HG03520 (cell line): ENCODE measurements around the gene RASGRF2.
"Not testable (repeated sequence)": the region's sequence is repeated elsewhere in the genome, so short reads cannot be mapped to it uniquely, and the experiment has no call there.

Source experiments
- ATAC-seq: cut with Tn5 transposase; IDR thresholded peaks from one replicate; pipeline ENCODE4 v1.9.1; 2021; ENCODE audit warnings: mild to moderate bottlenecking, moderate library complexity; ENCODE audit not compliant: unreplicated experiment

RASGRF2 gene

GRCh38 chr5:81018608-81019007, 58.4 kb downstream of the RASGRF2 start:
- not testable (repeated sequence) for ATAC-seq

DNA sequence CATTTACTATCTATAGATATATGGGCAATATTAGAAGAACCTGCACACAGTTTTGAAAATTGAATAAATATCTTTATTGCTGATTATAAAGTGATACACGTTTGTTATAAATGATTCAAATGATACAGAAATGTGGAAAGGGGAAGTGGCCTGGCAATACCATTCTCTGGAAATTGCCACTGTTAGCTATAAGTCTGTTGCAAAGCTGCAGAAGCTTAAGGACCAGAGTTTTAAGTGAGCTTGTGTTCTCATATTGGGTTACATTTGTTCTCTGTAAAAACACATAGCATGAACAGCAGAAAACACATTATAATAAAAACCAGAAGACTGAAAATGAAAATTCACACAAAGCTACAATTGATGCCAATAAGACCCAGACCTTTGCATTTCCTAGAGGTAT, 59.6 kb downstream of the RASGRF2 start:
- no peak for ATAC-seq

DNA sequence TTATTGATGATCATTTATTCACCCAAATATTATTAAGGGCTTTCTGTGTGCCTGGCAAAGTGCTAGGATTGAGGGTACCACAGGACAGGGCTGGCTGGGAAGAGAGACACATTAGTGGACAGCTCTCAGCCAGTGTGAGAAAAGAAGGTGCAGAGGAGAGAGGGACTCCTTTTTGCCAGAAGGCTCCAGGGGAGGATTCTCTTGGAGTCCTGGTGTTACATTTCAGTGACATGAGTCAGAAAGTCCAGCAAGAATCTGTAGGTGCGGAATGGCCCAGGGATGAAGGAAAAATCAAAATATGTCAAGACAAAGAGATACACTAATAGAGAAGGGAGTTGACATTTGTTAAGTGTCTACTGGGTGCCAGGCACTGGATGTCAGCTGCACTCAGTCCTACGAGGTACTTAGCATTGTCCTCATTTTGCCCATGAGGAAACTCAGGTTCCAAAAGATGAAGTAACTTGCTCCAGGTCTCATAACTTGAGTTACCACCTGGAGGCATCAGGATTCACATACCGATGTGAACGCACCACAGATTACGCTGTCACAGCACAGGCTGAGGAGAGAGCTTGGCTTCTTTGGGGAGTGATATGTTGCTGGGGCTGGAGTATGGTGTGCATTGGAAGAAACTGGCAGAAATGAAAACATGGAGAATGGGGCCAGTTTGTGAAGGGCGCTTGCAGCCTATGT, 60.5 kb downstream of the RASGRF2 start:
- no peak for ATAC-seq

GRCh38 chr5:81021486-81021885, 61.3 kb downstream of the RASGRF2 start:
- ATAC-seq = no peak

DNA sequence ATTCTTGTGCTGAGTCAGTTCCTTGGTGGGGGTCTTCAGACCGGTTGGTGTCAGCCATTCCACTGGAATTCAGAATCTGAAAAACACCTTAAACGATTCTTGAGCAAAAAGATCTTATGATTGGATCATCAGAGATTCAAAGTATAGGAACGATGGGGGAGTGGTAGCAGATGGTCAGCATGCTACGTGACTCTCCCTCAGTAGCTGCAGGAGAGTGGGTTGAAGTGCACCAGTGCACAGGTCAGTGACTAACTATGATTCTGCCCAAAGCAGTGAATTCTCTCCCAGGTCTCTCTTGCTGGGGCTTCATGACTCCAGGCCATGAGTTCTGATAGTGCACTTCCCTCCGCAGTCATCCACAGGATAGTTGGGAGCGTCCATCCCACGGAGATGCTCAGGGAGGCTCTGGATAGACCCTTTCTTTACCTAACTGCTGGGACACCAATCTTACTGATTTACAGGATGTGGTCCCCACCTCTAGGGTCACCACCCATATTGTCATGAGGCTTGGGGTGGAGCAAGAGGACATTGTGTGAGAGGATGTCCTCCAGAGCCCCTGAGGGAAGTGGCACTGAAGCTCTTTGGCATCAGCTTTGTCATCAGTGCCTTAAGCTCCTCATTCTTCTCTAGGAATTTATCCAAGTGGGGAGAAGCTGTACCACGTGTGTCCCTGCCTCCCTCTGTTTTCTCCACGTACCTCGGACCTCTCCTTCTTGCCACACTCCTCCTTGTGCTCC, 62.0 kb downstream of the RASGRF2 start:
- ATAC-seq = no peak

DNA sequence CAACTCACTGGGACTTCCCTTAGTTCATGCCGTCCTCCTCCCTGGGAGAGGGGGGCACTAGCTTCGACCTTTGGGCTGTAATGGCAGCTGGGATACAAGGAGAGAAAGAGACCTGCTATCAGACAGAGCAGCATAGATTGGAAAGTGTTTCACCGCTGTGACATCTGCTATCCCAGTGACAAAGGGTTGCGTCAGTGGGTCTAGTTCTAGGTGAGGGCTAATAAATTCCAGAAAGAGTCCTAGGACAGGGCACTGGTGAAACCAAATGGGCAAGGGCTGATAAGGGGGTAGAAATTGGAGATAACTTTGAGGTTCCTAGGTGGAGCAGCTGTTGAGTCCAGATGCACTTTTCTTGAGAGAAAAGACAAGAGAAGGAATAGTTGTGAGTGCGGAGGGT, 62.5 kb downstream of the RASGRF2 start:
- ATAC-seq = no peak

- no peak for ATAC-seq
Observed at GRCh38 chr5:81023261-81023970, 63.3 kb downstream of the RASGRF2 start.

- no peak for ATAC-seq
Observed at GRCh38 chr5:81027481-81028058, 67.4 kb downstream of the RASGRF2 start.

DNA sequence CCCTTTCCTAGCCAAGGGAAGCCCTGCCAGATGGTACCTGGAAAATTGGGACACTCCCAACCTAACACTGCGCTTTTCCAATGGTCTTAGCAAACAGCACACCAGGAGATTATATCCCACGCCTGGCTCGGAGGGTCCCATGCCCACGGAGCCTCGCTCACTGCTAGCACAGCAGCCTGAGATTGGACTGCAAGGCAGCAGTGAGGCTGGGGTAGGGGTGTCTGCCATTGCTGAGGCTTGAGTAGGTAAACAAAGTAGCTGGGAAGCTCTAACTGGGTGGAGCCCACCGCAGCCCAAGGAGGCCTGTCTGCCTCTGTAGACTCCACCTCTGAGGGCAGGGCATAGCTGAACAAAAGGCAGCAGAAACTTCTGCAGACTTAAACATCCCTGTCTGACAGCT, 68.7 kb downstream of the RASGRF2 start:
- ATAC-seq = not testable (repeated sequence)

- not testable (repeated sequence) for ATAC-seq
Observed at GRCh38 chr5:81029736-81030135, 69.6 kb downstream of the RASGRF2 start.

- not testable (repeated sequence) for ATAC-seq
Observed at GRCh38 chr5:81030236-81031034, 70.3 kb downstream of the RASGRF2 start.

DNA sequence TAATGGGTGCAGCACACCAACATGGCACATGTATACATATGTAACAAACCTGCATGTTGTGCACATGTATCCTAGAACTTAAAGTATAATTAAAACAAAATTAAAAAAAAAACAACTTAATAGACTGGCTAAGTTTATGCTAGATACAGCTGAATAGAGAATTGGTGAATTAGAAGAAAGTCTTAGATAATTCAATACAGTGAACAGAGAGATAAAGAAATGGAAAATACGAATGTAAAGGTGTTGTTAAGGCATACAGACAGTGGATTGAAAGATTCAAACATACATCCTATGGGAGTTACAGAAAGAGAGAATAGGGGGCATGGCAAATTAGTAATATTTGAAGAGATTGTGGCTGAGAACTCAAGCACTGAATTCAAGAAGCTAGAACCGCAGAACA, 75.4 kb downstream of the RASGRF2 start:
- ATAC-seq = no peak

DNA sequence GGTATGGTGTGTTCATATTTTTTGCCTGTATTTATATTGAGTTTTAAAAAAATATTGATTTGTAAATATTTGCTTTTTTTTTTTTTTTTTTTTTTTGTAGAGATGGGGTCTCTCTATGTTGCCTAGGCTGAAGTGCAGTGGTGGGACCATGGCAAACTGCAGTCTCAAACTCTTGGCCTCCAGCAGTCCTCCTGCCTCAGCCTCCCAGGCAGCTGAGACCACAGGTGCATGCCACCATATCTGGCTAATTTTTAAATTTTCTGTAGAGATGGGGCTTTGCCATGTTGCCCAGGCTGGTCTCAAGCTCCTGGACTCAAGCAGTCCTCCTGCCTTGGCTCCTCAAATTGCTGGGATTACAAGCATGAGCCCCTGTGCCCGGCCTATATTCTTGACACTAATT, 78.3 kb downstream of the RASGRF2 start:
- ATAC-seq = no peak

DNA sequence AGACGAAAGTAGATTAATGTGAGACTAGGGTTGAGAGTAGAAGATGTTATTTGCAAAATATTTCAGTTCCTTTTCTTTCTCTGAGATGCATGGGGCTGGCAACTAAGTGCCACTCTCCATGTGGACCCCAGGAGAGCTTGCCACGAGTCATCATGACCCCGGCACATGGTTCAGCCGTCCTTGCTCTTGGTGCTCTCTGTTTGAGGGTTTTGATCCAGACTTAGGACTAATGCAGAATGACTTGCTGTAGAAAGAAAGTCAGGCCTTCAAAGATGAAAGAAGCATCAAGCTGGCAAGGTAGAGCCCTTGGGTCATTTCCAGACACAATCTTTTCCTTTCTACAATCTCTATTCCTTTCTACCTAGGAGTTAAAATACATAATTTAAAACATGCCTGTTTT, 84.7 kb downstream of the RASGRF2 start:
- ATAC-seq = no peak

GRCh38 chr5:81045389-81045807, 85.2 kb downstream of the RASGRF2 start:
- ATAC-seq = no peak

GRCh38 chr5:81046041-81046440, 85.9 kb downstream of the RASGRF2 start:
- no peak for ATAC-seq

- ATAC-seq = no peak
Observed at GRCh38 chr5:81052325-81052724, 92.2 kb downstream of the RASGRF2 start.

- not testable (repeated sequence) for ATAC-seq
Observed at GRCh38 chr5:81053282-81053681, 93.1 kb downstream of the RASGRF2 start.

- no peak for ATAC-seq
Observed at GRCh38 chr5:81058121-81058520, 98.0 kb downstream of the RASGRF2 start.

DNA sequence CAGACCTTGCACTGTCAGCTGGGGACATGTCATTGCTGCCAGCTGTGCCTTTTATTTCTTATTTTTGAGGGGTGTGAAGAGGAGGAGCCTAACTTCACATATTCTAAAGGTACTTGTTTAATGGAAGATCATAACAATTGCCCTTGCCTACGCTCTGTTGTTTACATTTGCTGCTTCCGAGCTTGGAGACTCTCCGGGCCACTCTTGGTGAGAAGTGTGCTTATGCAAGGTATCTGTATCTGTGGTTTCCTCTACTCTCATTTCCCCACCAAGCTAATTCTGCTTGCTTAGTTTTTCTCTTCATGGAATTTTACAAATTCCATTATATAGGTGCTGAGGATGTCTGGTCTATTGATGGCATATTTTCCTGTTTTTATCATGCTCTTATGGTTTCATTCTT, 105.3 kb downstream of the RASGRF2 start:
- ATAC-seq = no peak

GRCh38 chr5:81066102-81066501, 105.9 kb downstream of the RASGRF2 start:
- ATAC-seq = no peak
